ENCODE results near the gene BICRA. TPM values are rescaled to one million over a fixed set of nuclear protein-coding genes. Genes with fewer than 3 reads are reported as not detected.

Gene BICRA
- 24.1 TPM for total RNA-seq (ENCODE audit: unreplicated experiment)
- long read RNA-seq, partial matches to known transcripts = 0 of 1 reads
- long read RNA-seq, other reads (novel, unspliced or antisense) = 0 of 1 reads

DNA sequence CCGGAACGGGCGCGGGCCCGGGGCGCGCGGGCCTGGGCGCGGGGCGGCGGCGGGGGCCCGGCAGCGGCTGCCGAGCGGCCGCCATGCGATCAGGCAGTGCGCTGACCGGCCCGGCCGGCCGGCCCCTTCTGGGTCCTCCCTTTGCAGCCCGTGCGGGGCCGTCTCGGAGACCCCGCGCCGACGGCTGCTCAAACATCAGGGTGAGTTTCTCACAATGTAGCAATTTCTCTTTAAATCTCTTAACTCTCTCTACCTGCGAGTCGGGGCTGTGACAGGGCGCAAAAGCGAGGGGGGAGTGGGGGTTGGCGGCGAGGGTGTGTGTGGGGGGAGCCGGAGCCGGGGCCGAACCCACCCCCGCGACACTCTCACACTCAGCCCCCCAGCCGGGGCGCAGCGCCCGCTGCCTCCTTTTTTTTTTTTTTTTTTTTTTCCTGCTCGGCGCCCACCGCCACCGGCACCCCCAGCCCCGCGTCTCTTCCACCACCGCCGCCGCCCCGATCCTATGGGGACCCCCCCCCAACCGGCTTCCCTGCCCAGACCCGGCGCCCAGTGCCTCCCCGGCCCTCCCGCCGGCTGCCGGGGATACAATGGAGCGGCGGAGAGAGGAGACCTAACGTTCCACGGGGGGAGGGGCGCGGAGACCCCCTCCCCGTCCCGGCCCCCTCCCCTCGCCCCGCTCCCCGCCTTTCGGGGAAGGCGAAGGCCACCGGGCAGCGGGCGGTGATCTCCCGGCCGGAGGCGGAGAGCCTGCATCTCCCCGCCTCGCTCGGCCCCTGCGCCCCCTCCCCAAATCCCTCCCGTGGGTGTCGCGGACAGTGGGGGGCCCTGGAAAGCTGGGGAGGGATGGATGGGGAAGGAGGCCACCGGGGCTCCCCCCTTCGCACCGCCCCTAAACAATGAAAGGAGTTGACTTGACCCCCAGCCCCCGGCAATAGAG is at the start of gene BICRA:
Gene BICRA (plus strand): TSS at position 166 of the 937 bp plus-strand sequence. CDS start 64,441 bp downstream, outside the sequence.
- H3K36me3 Mint-ChIP-seq (ENCODE audit: low read depth, unreplicated experiment) = no peaks in the 10 kb centered on the region
- H3K9me3 Mint-ChIP-seq (ENCODE audit: unreplicated experiment) = no peaks in the 10 kb centered on the region
- peak within 1 kb of the TSS; percentile 96 for H3K4me3 Mint-ChIP-seq (ENCODE audit: unreplicated experiment)
- peak within 1 kb of the TSS; percentile 92 for H3K27ac Mint-ChIP-seq (ENCODE audit: unreplicated experiment)
- H3K4me1 Mint-ChIP-seq (ENCODE audit: unreplicated experiment) = peaks cover 34% of the 10 kb centered on the region
- H3K27me3 Mint-ChIP-seq (ENCODE audit: unreplicated experiment) = peaks cover 17% of the 10 kb centered on the region
- TF ChIP-seq, protein P1, sequence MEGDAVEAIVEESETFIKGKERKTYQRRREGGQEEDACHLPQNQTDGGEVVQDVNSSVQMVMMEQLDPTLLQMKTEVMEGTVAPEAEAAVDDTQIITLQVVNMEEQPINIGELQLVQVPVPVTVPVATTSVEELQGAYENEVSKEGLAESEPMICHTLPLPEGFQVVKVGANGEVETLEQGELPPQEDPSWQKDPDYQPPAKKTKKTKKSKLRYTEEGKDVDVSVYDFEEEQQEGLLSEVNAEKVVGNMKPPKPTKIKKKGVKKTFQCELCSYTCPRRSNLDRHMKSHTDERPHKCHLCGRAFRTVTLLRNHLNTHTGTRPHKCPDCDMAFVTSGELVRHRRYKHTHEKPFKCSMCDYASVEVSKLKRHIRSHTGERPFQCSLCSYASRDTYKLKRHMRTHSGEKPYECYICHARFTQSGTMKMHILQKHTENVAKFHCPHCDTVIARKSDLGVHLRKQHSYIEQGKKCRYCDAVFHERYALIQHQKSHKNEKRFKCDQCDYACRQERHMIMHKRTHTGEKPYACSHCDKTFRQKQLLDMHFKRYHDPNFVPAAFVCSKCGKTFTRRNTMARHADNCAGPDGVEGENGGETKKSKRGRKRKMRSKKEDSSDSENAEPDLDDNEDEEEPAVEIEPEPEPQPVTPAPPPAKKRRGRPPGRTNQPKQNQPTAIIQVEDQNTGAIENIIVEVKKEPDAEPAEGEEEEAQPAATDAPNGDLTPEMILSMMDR (IDR thresholded peaks at IDR 0.05; ENCODE audit: unreplicated experiment) = no peak
- peak; percentile 87 for DNase-seq (ENCODE audit: low spot score)

DNA sequence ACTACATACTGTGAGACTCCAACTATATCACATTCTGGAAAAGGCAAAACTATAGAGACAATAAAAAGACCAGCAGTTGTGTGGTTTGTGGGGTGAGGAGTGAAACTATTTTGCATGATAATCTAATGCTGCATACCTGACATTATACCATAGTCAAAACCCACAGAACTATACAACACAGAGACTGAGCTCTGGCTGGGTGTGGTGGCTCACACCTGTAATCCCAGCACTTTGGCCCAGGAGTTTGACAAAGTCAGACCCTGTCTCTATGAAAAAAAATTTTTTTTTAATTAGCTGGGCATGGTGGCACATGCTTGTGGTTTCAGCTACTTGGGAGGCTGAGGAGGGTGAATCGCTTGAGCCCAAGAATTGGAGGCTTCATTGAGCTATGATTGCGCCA is 47.9 kb upstream of the BICRA start:
- TF ChIP-seq, protein P1 (IDR thresholded peaks at IDR 0.05; ENCODE audit: unreplicated experiment) = no peak

DNA sequence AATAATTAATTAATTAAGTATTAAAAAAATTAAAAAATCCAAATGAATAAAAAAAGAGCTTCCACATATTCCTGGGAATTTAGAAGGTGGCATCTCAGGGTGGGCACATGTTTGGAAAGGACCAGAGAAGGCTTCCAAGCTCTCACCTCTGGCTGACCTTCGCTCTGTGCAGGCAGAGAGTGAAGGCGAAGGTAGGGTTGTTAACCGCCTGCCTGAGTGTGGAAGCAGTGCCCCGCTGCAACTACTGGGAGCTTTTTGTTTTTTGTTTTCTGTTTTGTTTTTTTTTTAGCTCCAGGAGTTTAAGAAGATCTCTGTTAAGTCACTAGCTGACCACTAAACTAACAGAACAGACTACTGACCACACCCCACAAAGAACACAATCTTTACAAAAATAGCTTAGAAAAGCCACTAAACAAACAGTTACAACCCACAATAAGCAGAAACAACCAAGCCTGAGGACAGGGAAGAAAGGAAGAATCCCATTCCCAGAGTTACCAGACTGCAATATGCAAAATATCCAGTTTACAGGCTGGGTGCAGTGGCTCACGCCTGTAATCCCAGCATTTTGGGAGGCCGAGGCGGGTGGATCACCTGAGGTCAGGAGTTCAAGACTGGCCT is 47.4 kb upstream of the BICRA start:
- H3K4me1 Mint-ChIP-seq (ENCODE audit: unreplicated experiment) = peaks cover 4% of the 10 kb centered on the region
- H3K27ac Mint-ChIP-seq (ENCODE audit: unreplicated experiment) = no peak overlapping the region
- no peak for DNase-seq (ENCODE audit: low spot score)
- no peak overlapping the region for H3K4me3 Mint-ChIP-seq (ENCODE audit: unreplicated experiment)
- TF ChIP-seq, protein P1 (IDR thresholded peaks at IDR 0.05; ENCODE audit: unreplicated experiment) = no peak
- no peaks in the 10 kb centered on the region for H3K27me3 Mint-ChIP-seq (ENCODE audit: unreplicated experiment)
- H3K9me3 Mint-ChIP-seq (ENCODE audit: unreplicated experiment) = no peaks in the 10 kb centered on the region
- no peaks in the 10 kb centered on the region for H3K36me3 Mint-ChIP-seq (ENCODE audit: low read depth, unreplicated experiment)

More for the DNA sequence above, 47.9 kb upstream of the BICRA start:
- no peak overlapping the region for H3K27ac Mint-ChIP-seq (ENCODE audit: unreplicated experiment)
- no peak overlapping the region for H3K4me3 Mint-ChIP-seq (ENCODE audit: unreplicated experiment)
- DNase-seq (ENCODE audit: low spot score) = no peak
- no peaks in the 10 kb centered on the region for H3K27me3 Mint-ChIP-seq (ENCODE audit: unreplicated experiment)
- H3K4me1 Mint-ChIP-seq (ENCODE audit: unreplicated experiment) = peaks cover 4% of the 10 kb centered on the region
- no peaks in the 10 kb centered on the region for H3K36me3 Mint-ChIP-seq (ENCODE audit: low read depth, unreplicated experiment)
- H3K9me3 Mint-ChIP-seq (ENCODE audit: unreplicated experiment) = no peaks in the 10 kb centered on the region

DNA sequence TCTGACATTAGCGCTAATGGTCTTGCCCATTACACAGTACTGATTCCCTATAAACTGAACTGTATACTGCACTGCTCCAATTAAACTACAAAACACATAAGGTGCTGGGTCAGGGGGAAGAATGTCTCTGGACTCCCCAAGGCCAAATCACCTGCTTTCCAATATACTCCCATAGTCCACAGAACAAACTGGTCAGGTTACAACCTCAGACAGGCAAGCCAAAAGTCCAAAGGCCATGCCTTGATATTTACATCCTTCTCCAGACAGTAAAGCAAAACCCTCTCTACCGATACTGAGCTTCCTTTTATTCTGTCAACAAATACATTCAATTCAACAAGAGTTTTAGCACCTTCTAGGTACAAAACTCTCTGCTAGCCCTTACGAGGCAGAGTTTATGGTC is 44.9 kb upstream of the BICRA start:
- H3K27me3 Mint-ChIP-seq (ENCODE audit: unreplicated experiment) = no peaks in the 10 kb centered on the region
- TF ChIP-seq, protein P1 (IDR thresholded peaks at IDR 0.05; ENCODE audit: unreplicated experiment) = no peak
- DNase-seq (ENCODE audit: low spot score) = no peak
- H3K4me1 Mint-ChIP-seq (ENCODE audit: unreplicated experiment) = no peaks in the 10 kb centered on the region
- H3K36me3 Mint-ChIP-seq (ENCODE audit: low read depth, unreplicated experiment) = no peaks in the 10 kb centered on the region
- no peak overlapping the region for H3K4me3 Mint-ChIP-seq (ENCODE audit: unreplicated experiment)
- no peak overlapping the region for H3K27ac Mint-ChIP-seq (ENCODE audit: unreplicated experiment)
- no peaks in the 10 kb centered on the region for H3K9me3 Mint-ChIP-seq (ENCODE audit: unreplicated experiment)
